ENCODE data around the gene LILRA1. TPM values are rescaled to one million over a fixed set of nuclear protein-coding genes. Genes with fewer than 3 reads are reported as not detected.

The LILRA1 gene
- total and polyA plus RNA-seq, 9 of the 15 experiments (the other 6 are each of a cell fraction or from before 2014, with no cell fraction given), result not detected

DNA sequence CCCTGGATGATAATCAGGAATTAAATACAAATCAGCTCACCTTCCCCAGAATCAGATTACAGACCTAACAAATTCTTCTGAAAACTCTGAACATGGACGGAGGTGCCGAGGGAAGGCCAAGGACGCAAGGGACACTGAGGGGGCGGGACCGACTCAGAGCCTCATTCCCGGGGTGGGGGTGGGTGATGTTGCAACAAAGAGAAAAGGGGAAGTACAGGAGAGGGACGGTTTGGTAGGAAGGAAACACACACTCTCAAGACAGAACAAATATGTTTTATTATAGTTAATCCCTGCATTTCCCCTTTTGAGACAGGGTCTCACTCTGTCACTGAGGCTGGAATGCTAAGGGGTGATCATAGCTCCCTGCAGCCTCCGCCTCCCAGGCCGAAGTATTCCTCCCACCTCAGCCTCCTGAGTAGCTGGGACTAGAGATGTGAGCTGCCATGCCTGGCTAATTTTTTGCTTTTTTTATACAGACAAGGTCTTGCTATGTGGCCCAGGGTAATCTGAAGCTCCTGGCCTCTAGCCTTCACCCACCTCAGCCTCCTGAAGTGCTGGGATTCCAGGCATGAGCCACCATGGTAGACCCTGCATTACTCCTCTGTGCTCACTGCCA lies 20.6 kb upstream of the LILRA1 start (continued):
- TF ChIP-seq, protein P1, sequence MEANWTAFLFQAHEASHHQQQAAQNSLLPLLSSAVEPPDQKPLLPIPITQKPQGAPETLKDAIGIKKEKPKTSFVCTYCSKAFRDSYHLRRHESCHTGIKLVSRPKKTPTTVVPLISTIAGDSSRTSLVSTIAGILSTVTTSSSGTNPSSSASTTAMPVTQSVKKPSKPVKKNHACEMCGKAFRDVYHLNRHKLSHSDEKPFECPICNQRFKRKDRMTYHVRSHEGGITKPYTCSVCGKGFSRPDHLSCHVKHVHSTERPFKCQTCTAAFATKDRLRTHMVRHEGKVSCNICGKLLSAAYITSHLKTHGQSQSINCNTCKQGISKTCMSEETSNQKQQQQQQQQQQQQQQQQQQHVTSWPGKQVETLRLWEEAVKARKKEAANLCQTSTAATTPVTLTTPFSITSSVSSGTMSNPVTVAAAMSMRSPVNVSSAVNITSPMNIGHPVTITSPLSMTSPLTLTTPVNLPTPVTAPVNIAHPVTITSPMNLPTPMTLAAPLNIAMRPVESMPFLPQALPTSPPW (CRISPR knock-in tag; IDR thresholded peaks at IDR 0.05), result peak; percentile 73
- TF ChIP-seq ZNF165 (CRISPR knock-in tag; IDR thresholded peaks at IDR 0.05; ENCODE audit: borderline replicate concordance), result no peak
- TF ChIP-seq, protein P2, sequence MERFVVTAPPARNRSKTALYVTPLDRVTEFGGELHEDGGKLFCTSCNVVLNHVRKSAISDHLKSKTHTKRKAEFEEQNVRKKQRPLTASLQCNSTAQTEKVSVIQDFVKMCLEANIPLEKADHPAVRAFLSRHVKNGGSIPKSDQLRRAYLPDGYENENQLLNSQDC (CRISPR knock-in tag; IDR thresholded peaks at IDR 0.05), result no peak
- no peak for TF ChIP-seq PML (IDR thresholded peaks at IDR 0.05; ENCODE audit: low read length)
- TF ChIP-seq ZNF785 (CRISPR knock-in tag; IDR thresholded peaks at IDR 0.05), result no peak
- no peak for TF ChIP-seq SMAD3 (CRISPR knock-in tag; conservative IDR thresholded peaks at IDR 0.05)
- no peak for TF ChIP-seq RB1 (IDR thresholded peaks at IDR 0.05; ENCODE audit: low read depth)
- TF ChIP-seq PCBP1 (IDR thresholded peaks at IDR 0.05; ENCODE audit: low read depth, low read length, poor library complexity, severe bottlenecking), result no peak
- TF ChIP-seq, protein P3, sequence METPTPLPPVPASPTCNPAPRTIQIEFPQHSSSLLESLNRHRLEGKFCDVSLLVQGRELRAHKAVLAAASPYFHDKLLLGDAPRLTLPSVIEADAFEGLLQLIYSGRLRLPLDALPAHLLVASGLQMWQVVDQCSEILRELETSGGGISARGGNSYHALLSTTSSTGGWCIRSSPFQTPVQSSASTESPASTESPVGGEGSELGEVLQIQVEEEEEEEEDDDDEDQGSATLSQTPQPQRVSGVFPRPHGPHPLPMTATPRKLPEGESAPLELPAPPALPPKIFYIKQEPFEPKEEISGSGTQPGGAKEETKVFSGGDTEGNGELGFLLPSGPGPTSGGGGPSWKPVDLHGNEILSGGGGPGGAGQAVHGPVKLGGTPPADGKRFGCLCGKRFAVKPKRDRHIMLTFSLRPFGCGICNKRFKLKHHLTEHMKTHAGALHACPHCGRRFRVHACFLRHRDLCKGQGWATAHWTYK (CRISPR knock-in tag; IDR thresholded peaks at IDR 0.05), result peak; percentile 45; the same call in 1 of the 2 replicates
- no peak for TF ChIP-seq MYC (IDR thresholded peaks at IDR 0.05; ENCODE audit: low read depth, low read length)
- TF ChIP-seq MYC (CRISPR knock-in tag; IDR thresholded peaks at IDR 0.05; ENCODE audit: borderline replicate concordance, low read depth), result no peak
- TF ChIP-seq JUND (IDR thresholded peaks at IDR 0.05; ENCODE audit: borderline replicate concordance, low read depth, low read length), result peak; percentile 37; the same call in 1 of the 2 replicates
- TF ChIP-seq JUND (tag; IDR thresholded peaks at IDR 0.05; ENCODE audit: borderline replicate concordance, low read depth, low read length), result no peak; the same call in 2 of the 3 replicates
- TF ChIP-seq, protein P4, sequence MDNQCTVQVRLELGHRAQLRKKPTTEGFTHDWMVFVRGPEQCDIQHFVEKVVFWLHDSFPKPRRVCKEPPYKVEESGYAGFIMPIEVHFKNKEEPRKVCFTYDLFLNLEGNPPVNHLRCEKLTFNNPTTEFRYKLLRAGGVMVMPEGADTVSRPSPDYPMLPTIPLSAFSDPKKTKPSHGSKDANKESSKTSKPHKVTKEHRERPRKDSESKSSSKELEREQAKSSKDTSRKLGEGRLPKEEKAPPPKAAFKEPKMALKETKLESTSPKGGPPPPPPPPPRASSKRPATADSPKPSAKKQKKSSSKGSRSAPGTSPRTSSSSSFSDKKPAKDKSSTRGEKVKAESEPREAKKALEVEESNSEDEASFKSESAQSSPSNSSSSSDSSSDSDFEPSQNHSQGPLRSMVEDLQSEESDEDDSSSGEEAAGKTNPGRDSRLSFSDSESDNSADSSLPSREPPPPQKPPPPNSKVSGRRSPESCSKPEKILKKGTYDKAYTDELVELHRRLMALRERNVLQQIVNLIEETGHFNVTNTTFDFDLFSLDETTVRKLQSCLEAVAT (IDR thresholded peaks at IDR 0.05), result no peak
- TF ChIP-seq FOXJ2 (tag; IDR thresholded peaks at IDR 0.05), result no peak
- TF ChIP-seq PTRF (tag; IDR thresholded peaks at IDR 0.05), result no peak
- TF ChIP-seq RBM25 (IDR thresholded peaks at IDR 0.05; ENCODE audit: low read depth, low read length, severe bottlenecking), result no peak
- peak; percentile 96 for TF ChIP-seq CEBPB (tag; IDR thresholded peaks at IDR 0.05)
- TF ChIP-seq, protein P5, sequence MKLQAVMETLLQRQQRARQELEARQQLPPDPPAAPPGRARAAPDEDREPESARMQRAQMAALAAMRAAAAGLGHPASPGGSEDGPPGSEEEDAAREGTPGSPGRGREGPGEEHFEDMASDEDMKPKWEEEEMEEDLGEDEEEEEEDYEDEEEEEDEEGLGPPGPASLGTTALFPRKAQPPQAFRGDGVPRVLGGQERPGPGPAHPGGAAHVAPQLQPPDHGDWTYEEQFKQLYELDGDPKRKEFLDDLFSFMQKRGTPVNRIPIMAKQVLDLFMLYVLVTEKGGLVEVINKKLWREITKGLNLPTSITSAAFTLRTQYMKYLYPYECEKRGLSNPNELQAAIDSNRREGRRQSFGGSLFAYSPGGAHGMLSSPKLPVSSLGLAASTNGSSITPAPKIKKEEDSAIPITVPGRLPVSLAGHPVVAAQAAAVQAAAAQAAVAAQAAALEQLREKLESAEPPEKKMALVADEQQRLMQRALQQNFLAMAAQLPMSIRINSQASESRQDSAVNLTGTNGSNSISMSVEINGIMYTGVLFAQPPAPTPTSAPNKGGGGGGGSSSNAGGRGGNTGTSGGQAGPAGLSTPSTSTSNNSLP (IDR thresholded peaks at IDR 0.05; ENCODE audit: borderline replicate concordance, low read depth, low read length), result no peak
- no peak for TF ChIP-seq CBX2 (IDR thresholded peaks at IDR 0.05; ENCODE audit: insufficient read depth, low read length, poor library complexity, severe bottlenecking)
- TF ChIP-seq MEF2D (tag; conservative IDR thresholded peaks at IDR 0.05; ENCODE audit: low read depth), result no peak
- no peak for TF ChIP-seq TAF1 (IDR thresholded peaks at IDR 0.05; ENCODE audit: control insufficient read depth, extremely low read depth, insufficient read depth, low read length, severe bottlenecking)
- no peak for TF ChIP-seq NCOA4 (IDR thresholded peaks at IDR 0.05; ENCODE audit: partially characterized antibody)

Measured in K562 (cell line).